Choroid plexus epithelial cell (primary cell): ENCODE data around the gene YTHDF1.

Experiments used
- DNase-seq: peaks from one replicate; pipeline ENCODE4 v3.0.0-alpha.2; 2010; ENCODE audit warnings: low read depth
- H3K4me3 ChIP-seq: 2 replicates; pipeline ENCODE4 v1.5.1; 2011; ENCODE audit warnings: low read depth, mild to moderate bottlenecking, control low read depth, low read length, moderate library complexity
- TF ChIP-seq, protein P1 (sequence below): conservative IDR thresholded peaks from 2 replicates; pipeline ENCODE4 v1.5.1; 2011; ENCODE audit warnings: low read depth, mild to moderate bottlenecking, control low read depth, inconsistent platforms, low read length, moderate library complexity

YTHDF1 gene

DNA sequence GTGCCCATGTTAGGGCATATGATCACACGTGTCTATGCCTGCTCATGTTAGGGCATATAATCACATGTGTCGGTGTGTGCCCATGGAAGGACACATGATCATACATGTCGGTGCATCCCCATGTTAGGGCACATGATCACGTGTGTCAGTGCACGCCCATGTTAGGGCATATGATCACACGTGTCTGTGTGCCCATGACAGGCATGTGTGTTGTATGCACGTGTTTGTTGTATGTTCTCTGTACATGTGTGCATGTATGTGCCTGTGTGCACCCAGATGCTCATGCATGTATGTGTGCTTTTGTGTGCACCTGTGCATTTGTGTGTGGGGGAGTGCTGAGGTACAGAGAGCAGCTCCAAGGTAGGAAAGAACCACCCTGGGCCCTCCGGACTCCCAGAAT, 29.8 kb downstream of the YTHDF1 start:
- H3K4me3 ChIP-seq = no peak overlapping the region
- no peak for DNase-seq
- TF ChIP-seq, protein P1, sequence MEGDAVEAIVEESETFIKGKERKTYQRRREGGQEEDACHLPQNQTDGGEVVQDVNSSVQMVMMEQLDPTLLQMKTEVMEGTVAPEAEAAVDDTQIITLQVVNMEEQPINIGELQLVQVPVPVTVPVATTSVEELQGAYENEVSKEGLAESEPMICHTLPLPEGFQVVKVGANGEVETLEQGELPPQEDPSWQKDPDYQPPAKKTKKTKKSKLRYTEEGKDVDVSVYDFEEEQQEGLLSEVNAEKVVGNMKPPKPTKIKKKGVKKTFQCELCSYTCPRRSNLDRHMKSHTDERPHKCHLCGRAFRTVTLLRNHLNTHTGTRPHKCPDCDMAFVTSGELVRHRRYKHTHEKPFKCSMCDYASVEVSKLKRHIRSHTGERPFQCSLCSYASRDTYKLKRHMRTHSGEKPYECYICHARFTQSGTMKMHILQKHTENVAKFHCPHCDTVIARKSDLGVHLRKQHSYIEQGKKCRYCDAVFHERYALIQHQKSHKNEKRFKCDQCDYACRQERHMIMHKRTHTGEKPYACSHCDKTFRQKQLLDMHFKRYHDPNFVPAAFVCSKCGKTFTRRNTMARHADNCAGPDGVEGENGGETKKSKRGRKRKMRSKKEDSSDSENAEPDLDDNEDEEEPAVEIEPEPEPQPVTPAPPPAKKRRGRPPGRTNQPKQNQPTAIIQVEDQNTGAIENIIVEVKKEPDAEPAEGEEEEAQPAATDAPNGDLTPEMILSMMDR = no peak

DNA sequence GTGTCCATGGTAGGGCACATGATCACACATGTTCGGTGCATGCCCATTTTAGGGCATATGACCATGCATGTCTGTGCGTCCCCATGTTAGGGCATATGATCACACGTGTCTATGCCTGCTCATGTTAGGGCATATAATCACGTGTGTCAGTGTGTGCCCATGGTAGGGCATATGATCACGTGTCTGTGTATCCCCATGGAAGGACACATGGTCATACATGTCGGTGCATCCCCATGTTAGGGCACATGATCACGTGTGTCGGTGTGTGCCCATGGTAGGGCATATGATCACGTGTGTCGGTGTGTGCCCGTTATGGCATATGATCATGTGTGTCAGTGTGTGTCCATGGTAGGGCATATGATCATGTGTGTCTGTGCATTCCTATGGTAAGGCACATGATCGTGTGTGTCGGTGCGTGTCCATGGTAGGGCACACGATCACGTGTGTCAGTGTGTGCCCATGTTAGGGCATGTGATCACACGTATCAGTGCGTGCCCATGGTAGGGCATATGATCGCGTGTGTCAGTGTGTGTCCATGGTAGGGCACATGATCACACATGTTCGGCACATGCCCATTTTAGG, 30.6 kb downstream of the YTHDF1 start:
- no peak for DNase-seq
- TF ChIP-seq, protein P1 = no peak
- H3K4me3 ChIP-seq = no peak overlapping the region

DNA sequence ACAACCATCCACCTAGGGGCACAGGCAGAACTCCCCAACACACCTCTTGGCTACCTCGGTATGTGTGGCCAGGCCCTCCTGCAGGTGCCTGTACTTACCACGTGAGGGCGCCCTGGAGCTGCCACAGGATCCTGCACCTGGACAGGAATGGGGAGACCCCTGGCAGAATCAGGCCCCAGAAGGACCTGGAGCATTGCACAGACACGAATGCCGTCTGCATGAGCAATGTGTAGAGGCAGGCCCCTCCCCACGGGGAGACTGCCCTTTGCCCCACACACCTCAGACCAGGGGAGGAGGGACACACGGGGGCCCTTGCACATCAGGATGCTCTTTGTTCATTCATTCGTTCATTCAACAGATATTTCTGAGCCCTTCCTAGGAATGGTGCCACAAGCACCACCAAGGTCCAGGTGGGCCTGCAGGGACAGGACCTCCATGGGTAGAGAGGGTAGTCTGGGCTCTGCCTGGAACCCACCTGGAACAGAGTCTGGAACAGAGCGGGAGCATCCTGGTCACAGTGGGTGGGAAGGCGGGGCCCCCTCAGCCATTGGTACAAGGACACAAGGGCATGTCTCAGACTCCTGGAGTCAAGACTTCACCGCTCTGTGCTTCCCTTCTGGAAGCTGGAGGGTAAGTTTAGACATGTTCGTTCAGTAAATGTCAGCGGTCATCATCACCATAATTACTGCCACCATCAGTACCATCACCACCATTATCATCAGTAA, 32.3 kb downstream of the YTHDF1 start:
- DNase-seq = peak; percentile 39
- TF ChIP-seq, protein P1 = peak; percentile 86
- H3K4me3 ChIP-seq = no peak overlapping the region

DNA sequence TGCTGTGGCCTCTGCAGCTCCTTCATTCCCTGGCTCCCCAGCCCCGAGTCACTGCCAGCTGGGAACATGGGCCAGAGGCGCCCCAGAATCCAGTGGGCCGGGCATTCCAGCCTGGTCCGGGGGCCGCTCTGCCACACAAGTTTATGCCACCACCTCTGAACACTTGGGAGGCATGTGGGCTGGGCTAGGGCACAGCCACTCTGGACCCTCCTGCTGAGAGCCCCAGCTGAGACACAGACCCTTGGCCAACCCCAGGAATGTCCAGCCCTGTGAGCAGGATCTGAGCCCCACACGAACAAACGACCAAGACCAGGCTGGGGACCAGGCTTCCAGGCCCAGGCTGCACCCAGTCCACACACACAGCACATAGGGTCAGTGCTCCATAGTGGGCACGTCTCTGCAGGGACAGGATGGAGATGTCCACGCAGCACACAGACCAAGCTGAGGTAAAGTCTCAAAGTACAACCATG, 33.0 kb downstream of the YTHDF1 start:
- TF ChIP-seq, protein P1 = no peak
- H3K4me3 ChIP-seq = no peak overlapping the region
- DNase-seq = no peak

DNA sequence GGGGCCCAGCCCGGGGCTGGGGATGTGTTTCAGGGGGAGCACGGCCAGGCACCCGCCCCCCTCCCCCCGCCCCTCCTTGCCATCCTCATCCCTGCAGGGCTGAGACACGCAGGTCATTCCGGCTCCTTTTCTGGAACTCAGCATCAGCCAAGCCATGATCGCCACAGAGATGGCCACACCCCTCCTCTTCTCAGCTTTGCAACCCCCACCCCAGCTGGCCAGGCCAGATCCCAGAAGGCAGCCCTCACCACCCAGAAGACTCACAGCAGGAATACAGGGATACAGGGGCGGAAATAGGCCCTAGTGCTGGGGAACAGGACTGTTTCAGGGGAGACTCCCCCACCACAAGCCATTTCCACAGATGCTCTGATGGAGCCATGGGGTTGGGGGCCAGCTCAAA, 33.5 kb downstream of the YTHDF1 start:
- H3K4me3 ChIP-seq = no peak overlapping the region
- TF ChIP-seq, protein P1 = no peak
- DNase-seq = no peak

DNA sequence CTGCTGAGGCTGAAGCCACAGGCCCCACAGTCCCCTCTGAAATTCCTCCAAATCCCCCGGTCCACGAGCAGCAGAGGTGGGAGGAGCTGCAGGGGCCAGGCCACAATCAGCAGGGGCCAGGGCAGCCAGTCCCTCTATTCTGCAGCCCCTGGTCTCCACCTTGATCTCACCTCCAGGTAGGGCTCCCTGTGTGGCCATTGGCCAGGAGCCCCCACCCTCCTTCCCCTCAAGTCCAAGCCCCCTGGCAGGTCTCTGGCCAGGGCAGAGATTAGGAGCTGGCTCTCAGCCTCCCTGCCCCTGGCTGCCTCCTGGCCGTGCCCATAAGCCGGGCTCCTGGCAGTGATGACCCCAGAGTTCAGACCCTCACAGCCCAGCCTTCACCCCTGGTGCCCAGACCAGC, 34.7 kb downstream of the YTHDF1 start:
- H3K4me3 ChIP-seq = no peak overlapping the region
- DNase-seq = no peak
- TF ChIP-seq, protein P1 = no peak
